K562 (cell line): ENCODE data around the gene SCARF2. TPM values are rescaled to one million over a fixed set of nuclear protein-coding genes. Genes with fewer than 3 reads are reported as not detected.

Experiments
- CREB1 ChIP-seq, 2 experiments: sonication (generic) in 1 of 2; formaldehyde crosslinking in 1 of 2; IDR thresholded peaks; 2 replicates each; pipeline versions ENCODE4 v1.6.1 to v1.8.0; 2012 to 2022; ENCODE audit warnings: inconsistent platforms in 1 of 2, mild to moderate bottlenecking in 1 of 2, missing genetic modification reagents in 1 of 2, moderate library complexity in 1 of 2
- DEAF1 ChIP-seq: fragments of 450-650 bp; formaldehyde crosslinking; IDR thresholded peaks from 2 replicates; pipeline ENCODE4 v1.4.0; 2020; ENCODE audit warnings: mild to moderate bottlenecking, moderate library complexity
- HES1 ChIP-seq: fragments of 450-650 bp; IDR thresholded peaks from 2 replicates; pipeline ENCODE4 v1.6.1; 2016; ENCODE audit warnings: low read depth, mild to moderate bottlenecking, moderate library complexity
- JUND ChIP-seq, 2 experiments: IDR thresholded peaks; 2 replicates in 1 of 2; 3 replicates in 1 of 2; pipeline ENCODE4 v1.6.1; 2011; ENCODE audit warnings: borderline replicate concordance in 2 of 2, low read depth in 2 of 2, low read length in 2 of 2, improper control_type of control experiment in 1 of 2, missing biosample characterization in 1 of 2, missing genetic modification characterization in 1 of 2, missing genetic modification reagents in 1 of 2
- MLLT1 ChIP-seq, 2 experiments: fragments of 450-650 bp; IDR thresholded peaks; 2 replicates each; pipeline ENCODE4 v1.6.1; 2016
- MXI1 ChIP-seq: IDR thresholded peaks from 2 replicates; pipeline ENCODE4 v1.6.1; 2011; ENCODE audit warnings: low read depth, mild to moderate bottlenecking, improper control_type of control experiment, low read length
- MYC ChIP-seq, 2 experiments: fragments of 250-450 bp in 1 of 2; sonication (Bioruptor Pico) in 1 of 2; IDR thresholded peaks; 2 replicates each; pipeline versions ENCODE4 v1.5.1 to v1.6.1; 2012 to 2021; ENCODE audit warnings: low read depth in 2 of 2, borderline replicate concordance in 1 of 2, improper control_type of control experiment in 1 of 2, low read length in 1 of 2, mild to moderate bottlenecking in 1 of 2, moderate library complexity in 1 of 2
- PBX2 ChIP-seq, 2 experiments: IDR thresholded peaks in 1 of 2; conservative IDR thresholded peaks in 1 of 2; 2 replicates each; pipeline ENCODE4 v1.6.1; 2016; ENCODE audit warnings: low read depth in 2 of 2, mild to moderate bottlenecking in 1 of 2, missing compliant biosample characterization in 1 of 2, missing genetic modification characterization in 1 of 2, moderate library complexity in 1 of 2
- PCBP1 ChIP-seq: fragments of 200-400 bp; formaldehyde crosslinking; IDR thresholded peaks from 2 replicates; pipeline ENCODE4 v1.6.1; 2018; ENCODE audit warnings: mild to moderate bottlenecking, low read depth, low read length; ENCODE audit not compliant: poor library complexity, severe bottlenecking
- POLR2G ChIP-seq: fragments of 200-400 bp; formaldehyde crosslinking; IDR thresholded peaks from 2 replicates; pipeline ENCODE4 v1.6.1; 2017; ENCODE audit warnings: low read depth, mild to moderate bottlenecking, antibody characterized with exemption, low read length, moderate library complexity
- RBM14 ChIP-seq: fragments of 200-400 bp; formaldehyde crosslinking; IDR thresholded peaks from 2 replicates; pipeline ENCODE4 v1.6.1; 2018; ENCODE audit warnings: low read depth, mild to moderate bottlenecking, low read length, moderate library complexity, borderline replicate concordance; ENCODE audit not compliant: insufficient read depth
- RFX5 ChIP-seq: IDR thresholded peaks from 2 replicates; pipeline ENCODE4 v1.6.1; 2011; ENCODE audit warnings: low read depth, mild to moderate bottlenecking, improper control_type of control experiment, low read length
- SETDB1 ChIP-seq: IDR thresholded peaks from one replicate; pipeline ENCODE4 v1.6.1; 2012; ENCODE audit warnings: low read length, control low read depth, inconsistent platforms
- SIN3A ChIP-seq, 2 experiments: fragments of 150-350 bp in 1 of 2; IDR thresholded peaks; 2 replicates each; pipeline ENCODE4 v1.6.1; 2011 to 2016; ENCODE audit warnings: borderline replicate concordance in 2 of 2, low read depth in 2 of 2, low read length in 2 of 2, mild to moderate bottlenecking in 2 of 2, moderate library complexity in 2 of 2; ENCODE audit not compliant: control insufficient read depth in 1 of 2
- ZNF184 ChIP-seq: sonication (generic); formaldehyde crosslinking; IDR thresholded peaks from 2 replicates; pipeline ENCODE4 v1.5.0; 2020; ENCODE audit warnings: missing genetic modification reagents
- ZNF263 ChIP-seq: sonication (generic); formaldehyde crosslinking; IDR thresholded peaks from 2 replicates; pipeline ENCODE4 v1.8.0; 2022; ENCODE audit warnings: mild to moderate bottlenecking, missing genetic modification reagents, borderline replicate concordance
- ZNF316 ChIP-seq: fragments of 450-650 bp; IDR thresholded peaks from 2 replicates; pipeline ENCODE4 v1.6.1; 2016
- ZNF707 ChIP-seq: fragments of 250-450 bp; sonication (Bioruptor Pico); conservative IDR thresholded peaks from 2 replicates; pipeline ENCODE4 v1.8.0; 2022; ENCODE audit warnings: inconsistent platforms, mild to moderate bottlenecking, moderate library complexity
- polyA plus RNA-seq, 8 experiments: library from polyadenylated mRNA; depleted of rRNA in 4 of 8; stranded (reverse) in 5 of 8; unstranded in 3 of 8; fragments of >200 nt; fragmentation: Nextera tagmentation in 2 of 8; fragmentation: Illumina TruSeq in 1 of 8; extraction: Ambion mirVana in 2 of 8; extraction: Trizol in 1 of 8; gene quantifications; 2 replicates each; pipeline versions ENCODE4 v1.2.1 to v1.2.3, GENCODE V29; 2011 to 2014; ENCODE audit warnings: inconsistent platforms in 1 of 8, missing spikeins in 1 of 8
- total RNA-seq, 7 experiments: library from RNA; depleted of rRNA in 6 of 7; stranded (reverse); fragments of >200 nt in 6 of 7; fragmentation: Illumina TruSeq in 2 of 7; extraction: Trizol in 2 of 7; gene quantifications; 2 replicates each; pipeline versions ENCODE4 v1.2.1 to v1.2.3, GENCODE V29; 2011 to 2021; ENCODE audit warnings: low replicate concordance in 1 of 7

SCARF2 gene
- total and polyA plus RNA-seq, 9 of the 15 experiments (the other 6 are each of a cell fraction or from before 2014, with no cell fraction given) = 0.06 to 0.32 (median 0.21) TPM; not detected in 5

GRCh38 chr22:20428496-20429253 lies 8.9 kb downstream of the SCARF2 start (continued):
- 0 out of 2 replicates have a peak, but pooled peaks have one; percentile 20 for TF ChIP-seq JUND (IDR thresholded peaks at IDR 0.05; ENCODE audit: borderline replicate concordance, low read depth, low read length)
- TF ChIP-seq JUND (tag; IDR thresholded peaks at IDR 0.05; ENCODE audit: borderline replicate concordance, low read depth, low read length) = no peak
- no peak for TF ChIP-seq CREB1 (IDR thresholded peaks at IDR 0.05)
- TF ChIP-seq CREB1 (CRISPR knock-in tag; IDR thresholded peaks at IDR 0.05) = no peak
- TF ChIP-seq PBX2 (CRISPR knock-in tag; IDR thresholded peaks at IDR 0.05; ENCODE audit: low read depth) = peak; percentile 19; the same call in 1 of the 2 replicates
- no peak for TF ChIP-seq PBX2 (tag; conservative IDR thresholded peaks at IDR 0.05; ENCODE audit: low read depth)
- TF ChIP-seq MLLT1 (IDR thresholded peaks at IDR 0.05) = 0 out of 4 replicates have a peak, but pooled peaks of 1 of the 2 experiments have one; percentile 50
- TF ChIP-seq ZNF316 = peak; percentile 39; the same call in 1 of the 2 replicates
- no peak for TF ChIP-seq DEAF1 (CRISPR knock-in tag)
- TF ChIP-seq ZNF707 (CRISPR knock-in tag) = no peak
- no peak for TF ChIP-seq MXI1
- TF ChIP-seq HES1 = no peak
- no peak for TF ChIP-seq PCBP1
- no peak; a peak in 1 of 4 replicates for TF ChIP-seq SIN3A (IDR thresholded peaks at IDR 0.05; ENCODE audit: borderline replicate concordance in 2 of 2, control insufficient read depth in 1 of 2, low read depth in 2 of 2, low read length in 2 of 2)
- TF ChIP-seq POLR2G = no peak
- TF ChIP-seq ZNF263 = peak; percentile 45; the same call in 1 of the 2 replicates
- no peak for TF ChIP-seq ZNF184 (CRISPR knock-in tag)
- no peak for TF ChIP-seq MYC (IDR thresholded peaks at IDR 0.05; ENCODE audit: low read depth, low read length)
- TF ChIP-seq MYC (CRISPR knock-in tag; IDR thresholded peaks at IDR 0.05; ENCODE audit: borderline replicate concordance, low read depth) = peak; percentile 36; the same call in 1 of the 2 replicates
- no peak for TF ChIP-seq RBM14
- peak; percentile 92 for TF ChIP-seq SETDB1
- TF ChIP-seq RFX5 = no peak
